Stimulated activated CD8-positive, alpha-beta memory T cell treated with anti-CD3 and anti-CD28 coated beads, Interleukin-12 subunit alpha, Interleukin-12 subunit beta, amount 100 ng/mL, for 24 hours (primary cell): ENCODE measurements around the gene SIX6.
"Not testable (repeated sequence)": the region's sequence is repeated elsewhere in the genome, so short reads cannot be mapped to it uniquely, and the experiment has no call there.

ENCODE experiments used
- DNase-seq: peaks from one replicate; pipeline ENCODE4 v3.0.0-alpha.2; 2020; ENCODE audit errors: extremely low read depth

SIX6 gene

GRCh38 chr14:60508707-60509437, at the start of gene SIX6:
Gene SIX6 (plus strand): TSS chr14:60509146. CDS start chr14:60509399, 253 bp downstream.
- DNase-seq: no peak

- DNase-seq: not testable (repeated sequence)
Observed at GRCh38 chr14:60480248-60480647, 28.7 kb upstream of the SIX6 start.

GRCh38 chr14:60482743-60483142, 26.2 kb upstream of the SIX6 start:
- no peak for DNase-seq

GRCh38 chr14:60485057-60485597, 23.8 kb upstream of the SIX6 start:
- DNase-seq: no peak

- DNase-seq: no peak
Observed at GRCh38 chr14:60485598-60486251, 23.2 kb upstream of the SIX6 start, which contains the start of gene C14orf39. Gene C14orf39 (minus strand): TSS chr14:60486063. CDS start chr14:60485078, 985 bp downstream.

- DNase-seq: no peak
Observed at GRCh38 chr14:60487211-60487610, 21.7 kb upstream of the SIX6 start.

GRCh38 chr14:60488175-60488574, 20.8 kb upstream of the SIX6 start:
- DNase-seq: no peak

GRCh38 chr14:60490270-60490669, 18.7 kb upstream of the SIX6 start:
- no peak for DNase-seq

- DNase-seq: no peak
Observed at GRCh38 chr14:60495946-60496345, 13.0 kb upstream of the SIX6 start.

- DNase-seq: no peak
Observed at GRCh38 chr14:60502541-60502940, 6.4 kb upstream of the SIX6 start.

GRCh38 chr14:60505448-60505847, 3.5 kb upstream of the SIX6 start:
- no peak for DNase-seq

GRCh38 chr14:60506010-60506409, 2.9 kb upstream of the SIX6 start:
- DNase-seq: no peak

GRCh38 chr14:60506462-60506984, 2.4 kb upstream of the SIX6 start:
- no peak for DNase-seq

GRCh38 chr14:60506985-60507829, 1.7 kb upstream of the SIX6 start:
- DNase-seq: no peak

GRCh38 chr14:60508363-60508706, 611 bp upstream of the SIX6 start:
- no peak for DNase-seq

- no peak for DNase-seq
Observed at GRCh38 chr14:60509438-60510253, 700 bp downstream of the SIX6 start.

- DNase-seq: no peak
Observed at GRCh38 chr14:60510254-60510950, 1.5 kb downstream of the SIX6 start.

GRCh38 chr14:60510951-60511599, 2.1 kb downstream of the SIX6 start:
- no peak for DNase-seq

GRCh38 chr14:60512126-60512525, 3.2 kb downstream of the SIX6 start:
- DNase-seq: no peak

GRCh38 chr14:60512973-60513571, 4.1 kb downstream of the SIX6 start:
- DNase-seq: no peak
